HEK293T (cell line): Measurements from ENCODE around the gene RABL3.

ENCODE experiments used
- FOXK2 ChIP-seq: fragments of 450-650 bp; IDR thresholded peaks from 2 replicates; pipeline ENCODE4 v1.6.1; 2016; ENCODE audit warnings: mild to moderate bottlenecking
- FOXM1 ChIP-seq: fragments of 450-650 bp; IDR thresholded peaks from 2 replicates; pipeline ENCODE4 v1.6.1; 2017; ENCODE audit warnings: mild to moderate bottlenecking, borderline replicate concordance
- L3MBTL2 ChIP-seq: fragments of 450-650 bp; conservative IDR thresholded peaks from 2 replicates; pipeline ENCODE4 v1.6.1; 2016; ENCODE audit warnings: mild to moderate bottlenecking
- NFRKB ChIP-seq: fragments of 450-650 bp; IDR thresholded peaks from 2 replicates; pipeline ENCODE4 v1.6.1; 2016; ENCODE audit warnings: mild to moderate bottlenecking, moderate library complexity
- SP1 ChIP-seq: fragments of 450-650 bp; IDR thresholded peaks from 2 replicates; pipeline ENCODE4 v1.6.1; 2017
- SUZ12 ChIP-seq: fragments of 450-650 bp; IDR thresholded peaks from 2 replicates; pipeline ENCODE4 v1.6.1; 2016; ENCODE audit warnings: mild to moderate bottlenecking
- TARDBP ChIP-seq: fragments of 450-650 bp; IDR thresholded peaks from 2 replicates; pipeline ENCODE4 v1.6.1; 2016
- ZNF384 ChIP-seq: fragments of 450-650 bp; IDR thresholded peaks from 2 replicates; pipeline ENCODE4 v1.6.1; 2016
- TF ChIP-seq, protein P1 (sequence below): fragments of 450-650 bp; IDR thresholded peaks from 2 replicates; pipeline ENCODE4 v1.6.1; 2016

DNA sequence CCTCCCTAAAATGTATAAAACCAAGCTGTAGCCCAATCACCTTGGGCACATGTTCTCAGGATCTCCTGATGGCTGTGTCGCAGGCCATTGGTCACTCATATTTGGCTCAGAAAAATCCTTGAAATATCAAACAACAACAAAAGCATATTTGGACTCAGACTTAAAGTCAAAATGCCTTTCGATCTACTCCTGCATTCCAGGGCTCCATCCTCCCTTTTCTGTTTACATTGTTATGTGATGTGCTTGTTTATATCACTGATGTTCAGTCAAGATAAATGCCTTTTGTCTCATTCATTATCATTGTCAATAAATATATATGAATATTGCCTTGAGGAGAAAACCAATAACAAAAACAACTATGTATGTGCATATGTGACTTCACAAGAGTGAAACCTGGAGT is 92.0 kb downstream of the RABL3 start:
- TF ChIP-seq SUZ12 (no peak), L3MBTL2 (no peak), ZNF384 (no peak), FOXK2 (no peak), SP1 (no peak), TARDBP (no peak), NFRKB (no peak), FOXM1 (no peak)
- TF ChIP-seq, protein P1, sequence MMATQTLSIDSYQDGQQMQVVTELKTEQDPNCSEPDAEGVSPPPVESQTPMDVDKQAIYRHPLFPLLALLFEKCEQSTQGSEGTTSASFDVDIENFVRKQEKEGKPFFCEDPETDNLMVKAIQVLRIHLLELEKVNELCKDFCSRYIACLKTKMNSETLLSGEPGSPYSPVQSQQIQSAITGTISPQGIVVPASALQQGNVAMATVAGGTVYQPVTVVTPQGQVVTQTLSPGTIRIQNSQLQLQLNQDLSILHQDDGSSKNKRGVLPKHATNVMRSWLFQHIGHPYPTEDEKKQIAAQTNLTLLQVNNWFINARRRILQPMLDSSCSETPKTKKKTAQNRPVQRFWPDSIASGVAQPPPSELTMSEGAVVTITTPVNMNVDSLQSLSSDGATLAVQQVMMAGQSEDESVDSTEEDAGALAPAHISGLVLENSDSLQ, result no peak
